IMR-90 (cell line): ENCODE results near the gene CALD1. TPM values are rescaled to one million over a fixed set of nuclear protein-coding genes. Genes with fewer than 3 reads are reported as not detected.

Experiments used
- ATAC-seq: fragments of 200-7000 bp; cut with Tn5 transposase; 2 replicates; pipeline ENCODE4 v1.9.1; 2020; ENCODE audit warnings: low read depth, mild to moderate bottlenecking, moderate library complexity
- BruUV-seq: library from RNA; stranded (reverse); fragments of 400-500 nt; replicated peaks from 2 replicates; lab custom pipeline; 2021; lab: Mats Ljungman, UMichigan
- CTCF ChIA-PET: fragments of 300-600 bp; formaldehyde crosslinking; extraction: SDS; loops from one replicate; lab custom pipeline; 2021; ENCODE audit warnings: antibody characterized with exemption; lab: Yijun Ruan, JAX
- POLR2A ChIA-PET: fragments of 300-600 bp; sonication (Branson Sonifier 250); formaldehyde crosslinking; loops from one replicate; lab custom pipeline; 2022; ENCODE audit warnings: antibody characterized with exemption; ENCODE audit not compliant: unreplicated experiment; lab: Charles Lee
- DNase-seq: peaks from one replicate; pipeline ENCODE4 v3.0.0; 2013
- H2AFZ ChIP-seq: replicated peaks from 2 replicates; pipeline ENCODE3; 2013; ENCODE audit warnings: low read length, mild to moderate bottlenecking; ENCODE audit not compliant: poor library complexity
- H2AK5ac ChIP-seq: 2 replicates; pipeline ENCODE4 v1.6.1; 2013; ENCODE audit warnings: low read depth, low read length, inconsistent platforms
- H2AK9ac ChIP-seq: replicated peaks from 2 replicates; pipeline ENCODE3; 2013; ENCODE audit warnings: mild to moderate bottlenecking, low read depth, low read length, moderate library complexity; ENCODE audit not compliant: poor library complexity
- H2BK120ac ChIP-seq: 2 replicates; pipeline ENCODE4 v1.6.1; 2013; ENCODE audit warnings: low read depth, low read length, inconsistent platforms
- H2BK15ac ChIP-seq: 3 replicates; pipeline ENCODE4 v1.6.1; 2013; ENCODE audit warnings: low read depth, low read length, inconsistent platforms
- H2BK20ac ChIP-seq: 2 replicates; pipeline ENCODE4 v1.6.1; 2013; ENCODE audit warnings: low read depth, mild to moderate bottlenecking, inconsistent platforms, low read length, moderate library complexity
- H2BK5ac ChIP-seq: 2 replicates; pipeline ENCODE4 v1.6.1; 2013; ENCODE audit warnings: mild to moderate bottlenecking, low read depth, low read length, inconsistent platforms; ENCODE audit not compliant: poor library complexity, severe bottlenecking
- H3K14ac ChIP-seq: replicated peaks from 2 replicates; pipeline ENCODE4 v1.6.1; 2013; ENCODE audit warnings: low read depth, low read length, inconsistent platforms
- H3K18ac ChIP-seq: 2 replicates; pipeline ENCODE4 v1.6.1; 2013; ENCODE audit warnings: low read depth, low read length, control low read depth
- H3K23ac ChIP-seq: 2 replicates; pipeline ENCODE4 v1.6.1; 2013; ENCODE audit warnings: low read depth, low read length, inconsistent platforms
- H3K27ac ChIP-seq: 2 replicates; pipeline ENCODE4 v1.5.1; 2013; ENCODE audit warnings: mild to moderate bottlenecking, control low read depth, low read length; ENCODE audit not compliant: insufficient read depth
- H3K27me3 ChIP-seq: 2 replicates; pipeline ENCODE4 v1.6.1; 2013; ENCODE audit warnings: low read length; ENCODE audit not compliant: control insufficient read depth, insufficient read depth
- H3K36me3 ChIP-seq: 2 replicates; pipeline ENCODE4 v1.6.1; 2013; ENCODE audit warnings: low read length, mixed read lengths; ENCODE audit not compliant: control insufficient read depth, insufficient read depth
- H3K4ac ChIP-seq: 2 replicates; pipeline ENCODE4 v1.6.1; 2013; ENCODE audit warnings: low read depth, low read length, inconsistent platforms
- H3K4me1 ChIP-seq: 2 replicates; pipeline ENCODE4 v1.6.1; 2013; ENCODE audit warnings: low read length, mixed read lengths; ENCODE audit not compliant: control insufficient read depth, insufficient read depth
- H3K4me2 ChIP-seq: 2 replicates; pipeline ENCODE4 v1.6.1; 2013; ENCODE audit warnings: low read depth, mild to moderate bottlenecking, control low read depth, low read length, moderate library complexity
- H3K4me3 ChIP-seq: 2 replicates; pipeline ENCODE4 v1.5.1; 2013; ENCODE audit warnings: low read depth, mild to moderate bottlenecking, control low read depth, low read length, moderate library complexity; ENCODE audit not compliant: insufficient read depth
- H3K56ac ChIP-seq: 2 replicates; pipeline ENCODE4 v1.6.1; 2013; ENCODE audit warnings: low read length, inconsistent platforms; ENCODE audit not compliant: insufficient read depth; ENCODE audit errors: extremely low read depth
- H3K79me1 ChIP-seq, 2 experiments: 2 replicates each; pipeline ENCODE4 v1.6.1; 2013; ENCODE audit warnings: low read length in 2 of 2, inconsistent platforms in 1 of 2, low read depth in 1 of 2
- H3K9ac ChIP-seq: 2 replicates; pipeline ENCODE4 v1.6.1; 2013; ENCODE audit warnings: low read depth, low read length, control low read depth
- H3K9me1 ChIP-seq: 2 replicates; pipeline ENCODE4 v1.6.1; 2013; ENCODE audit warnings: low read length, inconsistent platforms; ENCODE audit not compliant: insufficient read depth
- H3K9me3 ChIP-seq: 2 replicates; pipeline ENCODE4 v1.6.1; 2013; ENCODE audit warnings: low read length; ENCODE audit not compliant: control insufficient read depth, insufficient read depth
- H4K20me1 ChIP-seq: 2 replicates; pipeline ENCODE4 v1.6.1; 2013; ENCODE audit warnings: low read length, inconsistent platforms; ENCODE audit not compliant: insufficient read depth
- H4K5ac ChIP-seq: 2 replicates; pipeline ENCODE4 v1.6.1; 2013; ENCODE audit warnings: mild to moderate bottlenecking, low read depth, low read length, control low read depth
- H4K8ac ChIP-seq, 2 experiments: 2 replicates each; pipeline ENCODE4 v1.6.1; 2013; ENCODE audit warnings: low read depth in 2 of 2, low read length in 2 of 2, control low read depth in 1 of 2, inconsistent platforms in 1 of 2
- H4K91ac ChIP-seq: 2 replicates; pipeline ENCODE4 v1.6.1; 2013; ENCODE audit warnings: low read depth, low read length, inconsistent platforms; ENCODE audit not compliant: insufficient read depth
- BHLHE40 ChIP-seq: fragments of 150-350 bp; IDR thresholded peaks from 2 replicates; pipeline ENCODE4 v1.6.1; 2016; ENCODE audit warnings: mild to moderate bottlenecking, low read depth, low read length
- ELK1 ChIP-seq: fragments of 150-350 bp; IDR thresholded peaks from 2 replicates; pipeline ENCODE4 v1.6.1; 2016; ENCODE audit warnings: low read depth, mild to moderate bottlenecking, low read length, moderate library complexity, borderline replicate concordance
- FOS ChIP-seq: fragments of 150-350 bp; IDR thresholded peaks from 2 replicates; pipeline ENCODE4 v1.6.1; 2016; ENCODE audit warnings: low read depth, low read length
- MAFK ChIP-seq: IDR thresholded peaks from 2 replicates; pipeline ENCODE4 v1.6.1; 2012; ENCODE audit warnings: low read depth, low read length, improper control_type of control experiment
- MAZ ChIP-seq: IDR thresholded peaks from 2 replicates; pipeline ENCODE4 v1.6.1; 2012; ENCODE audit warnings: low read depth, mild to moderate bottlenecking, low read length, improper control_type of control experiment, moderate library complexity, borderline replicate concordance
- MXI1 ChIP-seq: IDR thresholded peaks from 2 replicates; pipeline ENCODE4 v1.6.1; 2012; ENCODE audit warnings: low read depth, mild to moderate bottlenecking, low read length, moderate library complexity, borderline replicate concordance
- NFE2L2 ChIP-seq: fragments of 150-350 bp; IDR thresholded peaks from 2 replicates; pipeline ENCODE4 v1.6.1; 2016; ENCODE audit warnings: low read depth, mild to moderate bottlenecking, low read length
- POLR2A ChIP-seq: IDR thresholded peaks from 2 replicates; pipeline ENCODE4 v1.6.1; 2012; ENCODE audit warnings: mild to moderate bottlenecking, low read depth, low read length
- RAD21 ChIP-seq: IDR thresholded peaks from 2 replicates; pipeline ENCODE4 v1.6.1; 2012; ENCODE audit warnings: low read length, improper control_type of control experiment
- RCOR1 ChIP-seq: IDR thresholded peaks from 2 replicates; pipeline ENCODE4 v1.6.1; 2012; ENCODE audit warnings: mild to moderate bottlenecking, low read length, improper control_type of control experiment; ENCODE audit not compliant: insufficient replicate concordance
- RFX5 ChIP-seq: IDR thresholded peaks from 2 replicates; pipeline ENCODE4 v1.8.0; 2012; ENCODE audit warnings: low read depth, mild to moderate bottlenecking, low read length, moderate library complexity
- SMC3 ChIP-seq: fragments of 150-350 bp; IDR thresholded peaks from 2 replicates; pipeline ENCODE4 v1.6.1; 2016; ENCODE audit warnings: low read depth, mild to moderate bottlenecking, antibody characterized with exemption, low read length, moderate library complexity
- USF2 ChIP-seq: fragments of 150-350 bp; IDR thresholded peaks from 2 replicates; pipeline ENCODE4 v1.6.1; 2017; ENCODE audit warnings: mild to moderate bottlenecking, antibody characterized with exemption, low read length, low read depth
- WGBS, 2 experiments: methylation state at CpG; one replicate each; pipeline versions ENCODE4 v1.1.5 to v1.1.7; 2013; ENCODE audit warnings: missing lambda C conversion rate in 2 of 2; ENCODE audit not compliant: insufficient read length in 1 of 2; ENCODE audit errors: extremely low coverage in 2 of 2; 5-methylcytosine and 5-hydroxymethylcytosine counted together
- dilution Hi-C: fragments of 300-500 bp; cut with HindIII; formaldehyde crosslinking; loops from one replicate; pipeline ENCODE4 v1.14.3; 2018; ENCODE audit warnings: low sequenced_read_pairs; ENCODE audit not compliant: unreplicated experiment
- in situ Hi-C: fragments of 300-500 bp; cut with MboI; formaldehyde crosslinking; loops from 3 replicates; pipeline ENCODE4 v1.14.3; 2019; ENCODE audit warnings: low sequenced_read_pairs, inconsistent platforms, mixed read lengths
- intact Hi-C: fragments of 100-400 bp; cut with micrococcal nuclease; formaldehyde crosslinking; loops from 2 replicates; pipeline ENCODE4 v1.10.0; 2022
- polyA plus RNA-seq, 3 experiments: library from polyadenylated mRNA; depleted of rRNA; stranded (reverse); fragments of >200 nt; gene quantifications; 2 replicates each; pipeline ENCODE4 v1.2.3, GENCODE V29; 2012; ENCODE audit warnings: low replicate concordance in 1 of 3
- total RNA-seq: library from RNA; depleted of rRNA; stranded (reverse); fragments of >200 nt; gene quantifications from 2 replicates; pipeline ENCODE4 v1.2.3, GENCODE V29; 2012
- TF ChIP-seq, protein P1 (sequence below): conservative IDR thresholded peaks from 2 replicates; pipeline ENCODE4 v1.5.1; 2012; ENCODE audit warnings: mild to moderate bottlenecking, low read depth, low read length, improper control_type of control experiment

Gene CALD1
- total and polyA plus RNA-seq, 2 of the 4 experiments (the other 2 are of a cell fraction) = 375 to 487 TPM

DNA sequence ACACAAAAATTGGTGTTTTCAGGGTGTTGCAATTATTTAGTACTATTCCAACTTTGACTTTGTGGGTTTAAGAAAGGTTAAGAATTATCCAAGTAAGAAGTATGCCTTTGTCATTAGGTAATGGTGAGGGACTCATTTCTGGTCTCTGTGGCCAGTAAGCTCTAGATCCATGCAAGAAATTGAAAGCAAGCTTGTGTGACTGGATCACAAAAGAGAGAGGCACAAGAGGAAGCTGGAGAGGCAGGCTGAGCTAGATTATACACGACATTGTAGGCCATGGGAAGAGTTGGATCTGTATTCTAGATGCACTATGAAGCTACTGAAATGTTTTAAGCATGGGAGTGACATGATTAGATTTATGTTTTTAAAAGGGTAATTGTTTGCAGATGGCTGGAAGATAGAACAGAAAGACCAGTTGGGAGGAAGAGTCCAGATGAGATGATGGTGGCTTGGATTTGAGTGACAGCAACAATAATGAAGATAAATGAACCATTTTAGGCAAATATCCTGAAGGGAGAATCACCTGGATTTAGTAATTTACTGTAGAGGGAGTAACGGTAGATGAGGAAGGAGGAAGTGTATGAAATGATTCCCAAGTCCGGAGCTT, 50.0 kb downstream of the CALD1 start:
- Histone ChIP-seq H3K18ac (peak overlapping the region; percentile 46; the same call in 1 of the 2 replicates), H3K14ac (no peak overlapping the region; the same call in 1 of the 2 replicates), H4K20me1 (peaks cover 91% of the 10 kb centered on the region), H2AK5ac (peak overlapping the region; percentile 47), H2BK20ac (no peak overlapping the region), H3K27me3 (no peaks in the 10 kb centered on the region), H3K4me3 (no peak overlapping the region), H4K91ac (no peak overlapping the region), H3K9me1 (peaks cover 15% of the 10 kb centered on the region), H3K9ac (no peak overlapping the region), H3K9me3 (no peaks in the 10 kb centered on the region), H2AK9ac (no peak overlapping the region), H3K4me1 (peaks cover 26% of the 10 kb centered on the region), H3K23ac (no peak overlapping the region), H3K27ac (no peak overlapping the region), H3K4ac (no peak overlapping the region), H2AFZ (no peak overlapping the region), H2BK120ac (no peak overlapping the region), H3K79me1 (peaks cover 8 to 70% of the 10 kb centered on the region in 2 experiments), H2BK5ac (peak overlapping the region; percentile 67), H3K4me2 (peak overlapping the region; percentile 6; the same call in 1 of the 2 replicates), H3K36me3 (peaks cover 1% of the 10 kb centered on the region; the same call in 1 of the 2 replicates), H4K8ac (peak overlapping the region in 1 of 2 experiments; percentile 11; a peak in 1 of 4 replicates), H2BK15ac (0 out of 3 replicates have a peak overlapping the region, but pooled peaks have one; percentile 15), H3K56ac (no peak overlapping the region), H4K5ac (no peak overlapping the region; the same call in 1 of the 2 replicates)
- ATAC-seq (no peak), DNase-seq (no peak)
- POLR2A ChIA-PET = no interaction called here
- in situ Hi-C loops (no loop called here), dilution Hi-C loops (no loop called here), intact Hi-C loops (loop anchor here (2.0 to 5.0 kb wide), 3 partner anchors 51 to 137 kb away; partner anchors contain the start of gene CALD1)
- CTCF ChIA-PET = interaction anchor here (0.5 to 1.2 kb wide), 2 partner anchors 72 to 128 kb away, joined by 3 read pairs; no protein-coding TSS in a partner anchor
- WGBS, 2 experiments = 67% methylated on average over 3 of the region's 3 CpGs; no CpG with 5 or more reads in 1 of the 2 experiments
- TF ChIP-seq MXI1 (no peak), NFE2L2 (no peak), BHLHE40 (no peak), SMC3 (no peak), POLR2A (no peak; the same call in none of the 2 replicates), ELK1 (no peak), RFX5 (no peak), USF2 (no peak), RAD21 (no peak), MAFK (no peak), RCOR1 (no peak), MAZ (no peak), FOS (no peak)
- TF ChIP-seq, protein P1, sequence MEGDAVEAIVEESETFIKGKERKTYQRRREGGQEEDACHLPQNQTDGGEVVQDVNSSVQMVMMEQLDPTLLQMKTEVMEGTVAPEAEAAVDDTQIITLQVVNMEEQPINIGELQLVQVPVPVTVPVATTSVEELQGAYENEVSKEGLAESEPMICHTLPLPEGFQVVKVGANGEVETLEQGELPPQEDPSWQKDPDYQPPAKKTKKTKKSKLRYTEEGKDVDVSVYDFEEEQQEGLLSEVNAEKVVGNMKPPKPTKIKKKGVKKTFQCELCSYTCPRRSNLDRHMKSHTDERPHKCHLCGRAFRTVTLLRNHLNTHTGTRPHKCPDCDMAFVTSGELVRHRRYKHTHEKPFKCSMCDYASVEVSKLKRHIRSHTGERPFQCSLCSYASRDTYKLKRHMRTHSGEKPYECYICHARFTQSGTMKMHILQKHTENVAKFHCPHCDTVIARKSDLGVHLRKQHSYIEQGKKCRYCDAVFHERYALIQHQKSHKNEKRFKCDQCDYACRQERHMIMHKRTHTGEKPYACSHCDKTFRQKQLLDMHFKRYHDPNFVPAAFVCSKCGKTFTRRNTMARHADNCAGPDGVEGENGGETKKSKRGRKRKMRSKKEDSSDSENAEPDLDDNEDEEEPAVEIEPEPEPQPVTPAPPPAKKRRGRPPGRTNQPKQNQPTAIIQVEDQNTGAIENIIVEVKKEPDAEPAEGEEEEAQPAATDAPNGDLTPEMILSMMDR = no peak
- no TSS peak for BruUV-seq
